Loucy (cell line): ENCODE data around the gene NNAT.
"Not testable (repeated sequence)": the region's sequence is repeated elsewhere in the genome, so short reads cannot be mapped to it uniquely, and the experiment has no call there.

ENCODE experiments used
- H2AFZ ChIP-seq: fragments of 200-600 bp; sonication (generic); 2 replicates; pipeline ENCODE4 v1.6.0; 2016; ENCODE audit warnings: antibody characterized with exemption, mild to moderate bottlenecking, low read length, moderate library complexity
- H3F3A ChIP-seq: fragments of 200-600 bp; 2 replicates; pipeline ENCODE4 v1.6.0; 2016; ENCODE audit warnings: antibody characterized with exemption, low read depth, mild to moderate bottlenecking
- H3K27me3 ChIP-seq: fragments of 200-600 bp; sonication (generic); 2 replicates; pipeline ENCODE4 v1.6.1; 2014; ENCODE audit warnings: low read length, mild to moderate bottlenecking; ENCODE audit not compliant: insufficient read depth, poor library complexity, severe bottlenecking
- H3K36me3 ChIP-seq: fragments of 200-600 bp; sonication (generic); 2 replicates; pipeline ENCODE4 v1.6.1; 2016; ENCODE audit warnings: low read length; ENCODE audit not compliant: insufficient read depth
- H3K4me1 ChIP-seq: fragments of 200-600 bp; sonication (generic); 2 replicates; pipeline ENCODE4 v1.5.1; 2014; ENCODE audit warnings: low read length, mild to moderate bottlenecking; ENCODE audit not compliant: insufficient read depth, poor library complexity, severe bottlenecking
- H3K4me2 ChIP-seq: fragments of 200-600 bp; sonication (generic); 2 replicates; pipeline ENCODE4 v1.6.0; 2014; ENCODE audit warnings: antibody characterized with exemption, low read length, low read depth, mild to moderate bottlenecking; ENCODE audit not compliant: poor library complexity, severe bottlenecking
- H3K4me3 ChIP-seq: fragments of 200-600 bp; sonication (generic); 2 replicates; pipeline ENCODE4 v1.5.1; 2014; ENCODE audit warnings: low read length, mild to moderate bottlenecking, mixed read lengths; ENCODE audit not compliant: poor library complexity, severe bottlenecking
- H3K79me2 ChIP-seq: fragments of 200-600 bp; sonication (generic); 2 replicates; pipeline ENCODE4 v1.6.1; 2014; ENCODE audit warnings: low read length; ENCODE audit not compliant: insufficient read depth
- H3K9ac ChIP-seq: fragments of 200-600 bp; sonication (generic); 2 replicates; pipeline ENCODE4 v1.6.0; 2014; ENCODE audit warnings: mild to moderate bottlenecking, low read depth, low read length, moderate library complexity; ENCODE audit not compliant: poor library complexity, severe bottlenecking
- H3K9me2 ChIP-seq: fragments of 200-600 bp; sonication (generic); replicated peaks from 2 replicates; pipeline ENCODE4 v1.6.1; 2016; ENCODE audit warnings: low read depth, low read length, mixed read lengths
- H3K9me3 ChIP-seq: fragments of 200-600 bp; sonication (generic); 2 replicates; pipeline ENCODE4 v1.6.1; 2014; ENCODE audit warnings: mild to moderate bottlenecking, antibody characterized with exemption, low read length, low read depth; ENCODE audit not compliant: insufficient read depth
- H4K20me1 ChIP-seq: fragments of 200-600 bp; sonication (generic); 2 replicates; pipeline ENCODE4 v1.6.0; 2014; ENCODE audit warnings: antibody characterized with exemption, low read length, mild to moderate bottlenecking; ENCODE audit not compliant: insufficient read depth, poor library complexity, severe bottlenecking
- EZH2phosphoT487 ChIP-seq: fragments of 200-600 bp; IDR thresholded peaks from 2 replicates; pipeline ENCODE4 v1.6.1; 2018; ENCODE audit warnings: antibody characterized with exemption, mild to moderate bottlenecking, moderate library complexity, borderline replicate concordance
- TF ChIP-seq, protein P1 (sequence below): fragments of 200-600 bp; sonication (generic); conservative IDR thresholded peaks from 2 replicates; pipeline ENCODE4 v1.5.1; 2014; ENCODE audit warnings: mild to moderate bottlenecking, antibody characterized with exemption, low read length

The NNAT gene

DNA sequence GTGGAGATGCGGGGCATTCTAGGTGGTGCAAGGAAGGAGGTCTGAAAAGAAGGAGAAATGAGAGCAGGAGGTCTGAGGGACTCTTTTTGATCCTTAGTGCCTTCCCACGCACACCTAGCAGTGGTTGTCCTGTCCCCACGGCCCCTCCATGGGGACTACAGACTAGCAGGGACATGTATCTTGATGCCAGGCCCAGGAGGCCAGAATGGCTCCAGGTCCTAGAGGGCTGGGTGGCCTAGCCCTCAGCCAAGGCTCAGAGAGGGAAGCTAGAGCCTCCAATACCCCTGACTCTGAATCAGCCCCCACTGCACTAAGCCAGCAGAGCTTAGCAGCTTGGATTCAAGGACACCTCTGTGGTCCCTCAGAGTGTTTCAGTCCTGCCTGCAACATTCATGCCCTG is 23.3 kb downstream of the NNAT start:
- TF ChIP-seq EZH2phosphoT487: no peak
- TF ChIP-seq, protein P1, sequence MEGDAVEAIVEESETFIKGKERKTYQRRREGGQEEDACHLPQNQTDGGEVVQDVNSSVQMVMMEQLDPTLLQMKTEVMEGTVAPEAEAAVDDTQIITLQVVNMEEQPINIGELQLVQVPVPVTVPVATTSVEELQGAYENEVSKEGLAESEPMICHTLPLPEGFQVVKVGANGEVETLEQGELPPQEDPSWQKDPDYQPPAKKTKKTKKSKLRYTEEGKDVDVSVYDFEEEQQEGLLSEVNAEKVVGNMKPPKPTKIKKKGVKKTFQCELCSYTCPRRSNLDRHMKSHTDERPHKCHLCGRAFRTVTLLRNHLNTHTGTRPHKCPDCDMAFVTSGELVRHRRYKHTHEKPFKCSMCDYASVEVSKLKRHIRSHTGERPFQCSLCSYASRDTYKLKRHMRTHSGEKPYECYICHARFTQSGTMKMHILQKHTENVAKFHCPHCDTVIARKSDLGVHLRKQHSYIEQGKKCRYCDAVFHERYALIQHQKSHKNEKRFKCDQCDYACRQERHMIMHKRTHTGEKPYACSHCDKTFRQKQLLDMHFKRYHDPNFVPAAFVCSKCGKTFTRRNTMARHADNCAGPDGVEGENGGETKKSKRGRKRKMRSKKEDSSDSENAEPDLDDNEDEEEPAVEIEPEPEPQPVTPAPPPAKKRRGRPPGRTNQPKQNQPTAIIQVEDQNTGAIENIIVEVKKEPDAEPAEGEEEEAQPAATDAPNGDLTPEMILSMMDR: no peak
- H3K9ac ChIP-seq: no peak overlapping the region
- H3K79me2 ChIP-seq: no peaks in the 10 kb centered on the region
- no peak overlapping the region for H2AFZ ChIP-seq
- H3K9me3 ChIP-seq: no peaks in the 10 kb centered on the region
- H3K9me2 ChIP-seq: no peaks in the 10 kb centered on the region
- no peaks in the 10 kb centered on the region for H3F3A ChIP-seq
- H4K20me1 ChIP-seq: no peaks in the 10 kb centered on the region
- H3K36me3 ChIP-seq: no peaks in the 10 kb centered on the region
- peak overlapping the region; percentile 51 for H3K4me2 ChIP-seq
- H3K27me3 ChIP-seq: no peaks in the 10 kb centered on the region
- H3K4me3 ChIP-seq: no peak overlapping the region
- H3K4me1 ChIP-seq: peaks cover 35% of the 10 kb centered on the region

DNA sequence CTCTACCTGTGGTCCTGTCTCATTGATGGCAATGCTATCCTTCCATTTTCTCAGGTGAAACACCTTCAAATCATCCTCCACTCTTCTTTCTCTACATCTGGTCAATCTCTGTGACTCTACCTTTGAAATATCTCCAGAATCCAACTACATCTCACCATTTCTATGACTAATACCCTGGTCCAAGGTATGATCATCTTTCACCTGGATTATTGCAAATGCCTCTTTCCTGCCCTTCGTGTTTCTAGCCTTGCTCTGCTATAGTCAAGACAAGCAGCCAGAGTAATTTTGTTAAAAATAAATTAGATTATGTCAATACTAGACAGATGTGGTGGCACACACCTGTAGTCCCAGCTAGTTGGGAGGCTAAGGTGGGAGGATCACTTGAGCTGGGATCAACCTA is 24.5 kb downstream of the NNAT start:
- Histone ChIP-seq H4K20me1 (no peaks in the 10 kb centered on the region), H3K27me3 (no peaks in the 10 kb centered on the region), H3K79me2 (no peaks in the 10 kb centered on the region), H3K9me3 (no peaks in the 10 kb centered on the region), H3K4me3 (no peak overlapping the region), H3K4me1 (peaks cover 30% of the 10 kb centered on the region), H3F3A (no peaks in the 10 kb centered on the region), H2AFZ (no peak overlapping the region), H3K9me2 (no peaks in the 10 kb centered on the region), H3K9ac (no peak overlapping the region), H3K36me3 (no peaks in the 10 kb centered on the region), H3K4me2 (no peak overlapping the region)
- TF ChIP-seq, protein P1: no peak
- no peak for TF ChIP-seq EZH2phosphoT487

DNA sequence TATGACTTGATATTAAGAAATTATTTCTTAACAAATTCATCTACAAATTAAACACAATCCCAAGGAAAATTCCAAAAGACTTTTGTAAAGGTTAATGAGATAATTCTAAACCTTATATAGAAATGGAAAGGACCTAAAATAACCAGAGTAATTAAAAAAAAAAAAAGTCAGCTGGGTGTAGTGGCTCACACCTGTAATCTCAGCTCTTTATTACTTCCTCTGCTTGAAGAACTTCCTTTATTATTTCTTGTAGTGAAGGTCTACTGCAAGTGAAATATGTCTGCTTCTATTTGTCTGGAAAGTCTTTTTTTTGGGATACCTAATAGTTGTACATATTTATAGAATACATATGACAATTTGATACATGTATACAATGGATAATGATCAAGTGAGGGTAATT is 26.9 kb downstream of the NNAT start:
- Histone ChIP-seq H3K4me1 (peaks cover 10% of the 10 kb centered on the region), H3K36me3 (no peaks in the 10 kb centered on the region)

DNA sequence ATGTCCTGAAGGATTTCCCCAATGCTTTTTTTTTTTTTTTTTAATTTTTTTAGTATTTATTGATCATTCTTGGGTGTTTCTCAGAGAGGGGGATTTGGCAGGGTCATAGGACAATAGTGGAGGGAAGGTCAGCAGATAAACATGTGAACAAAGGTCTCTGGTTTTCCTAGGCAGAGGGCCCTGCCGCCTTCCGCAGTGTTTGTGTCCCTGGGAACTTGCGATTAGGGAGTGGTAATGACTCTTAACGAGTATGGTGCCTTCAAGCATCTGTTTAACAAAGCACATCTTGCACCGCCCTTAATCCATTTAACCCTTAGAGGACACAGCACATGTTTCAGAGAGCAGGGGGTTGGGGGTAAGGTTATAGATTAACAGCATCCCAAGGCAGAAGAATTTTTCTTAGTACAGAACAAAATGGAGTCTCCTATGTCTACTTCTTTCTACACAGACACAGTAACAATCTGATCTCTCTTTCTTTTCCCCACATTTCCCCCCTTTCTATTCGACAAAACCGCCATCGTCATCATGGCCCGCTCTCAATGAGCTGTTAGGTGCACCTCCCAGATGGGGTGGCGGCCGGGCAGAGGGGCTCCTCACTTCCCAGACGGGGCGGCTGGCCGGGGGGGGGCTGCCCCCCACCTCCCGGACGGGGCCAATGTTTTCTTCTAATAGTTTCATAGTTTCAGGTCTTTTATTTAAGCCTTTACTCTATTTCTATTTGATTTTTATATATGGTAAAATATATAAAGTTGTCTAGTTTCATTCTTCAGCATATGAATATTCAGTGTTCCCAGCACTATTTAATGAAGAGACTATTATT is 29.3 kb downstream of the NNAT start:
- H2AFZ ChIP-seq, H3K4me3 ChIP-seq, H3K4me1 ChIP-seq, H3F3A ChIP-seq, H4K20me1 ChIP-seq, H3K36me3 ChIP-seq, H3K9me2 ChIP-seq, H3K9ac ChIP-seq, H3K79me2 ChIP-seq, H3K4me2 ChIP-seq, H3K9me3 ChIP-seq, H3K27me3 ChIP-seq: not testable (repeated sequence)

More for the DNA sequence above, 26.9 kb downstream of the NNAT start:
- Histone ChIP-seq H3K9me3 (no peaks in the 10 kb centered on the region), H2AFZ (no peak overlapping the region), H3K79me2 (no peaks in the 10 kb centered on the region), H3K4me2 (no peak overlapping the region), H3K4me3 (no peak overlapping the region), H4K20me1 (no peaks in the 10 kb centered on the region), H3K27me3 (no peaks in the 10 kb centered on the region), H3F3A (no peaks in the 10 kb centered on the region), H3K9ac (no peak overlapping the region), H3K9me2 (no peaks in the 10 kb centered on the region)
- TF ChIP-seq, protein P1: no peak
- TF ChIP-seq EZH2phosphoT487: no peak

DNA sequence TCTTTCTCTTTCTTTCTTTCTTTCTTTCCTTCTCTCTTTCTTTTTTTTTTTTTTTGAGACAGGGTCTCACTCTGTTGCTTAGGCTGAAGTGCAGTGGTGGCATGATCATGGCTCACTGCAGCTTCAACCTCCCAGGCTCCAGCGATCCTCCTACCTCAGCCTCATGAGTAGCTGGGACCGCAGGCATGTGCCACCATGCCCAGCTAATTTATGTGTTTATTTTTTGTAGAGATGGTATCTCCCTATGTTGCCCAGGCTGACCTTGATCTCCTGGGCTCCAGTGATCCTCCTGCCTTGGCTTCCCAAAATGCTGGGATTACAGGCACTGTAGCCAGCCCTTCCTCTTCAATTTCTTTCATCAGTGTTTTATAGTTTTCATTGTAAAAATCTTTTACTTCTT is 30.6 kb downstream of the NNAT start:
- H2AFZ ChIP-seq, H3K9me2 ChIP-seq, H3K27me3 ChIP-seq, H3K79me2 ChIP-seq, H3K4me1 ChIP-seq, H4K20me1 ChIP-seq, H3K9ac ChIP-seq, H3K9me3 ChIP-seq, H3F3A ChIP-seq, H3K4me3 ChIP-seq, H3K4me2 ChIP-seq, H3K36me3 ChIP-seq: not testable (repeated sequence)
